Measurements from ENCODE around the gene CCDC127.

The CCDC127 gene

GRCh38 chr5:170971-171800 is 46.8 kb downstream of the CCDC127 start:
- no peak for DNase-seq

DNA sequence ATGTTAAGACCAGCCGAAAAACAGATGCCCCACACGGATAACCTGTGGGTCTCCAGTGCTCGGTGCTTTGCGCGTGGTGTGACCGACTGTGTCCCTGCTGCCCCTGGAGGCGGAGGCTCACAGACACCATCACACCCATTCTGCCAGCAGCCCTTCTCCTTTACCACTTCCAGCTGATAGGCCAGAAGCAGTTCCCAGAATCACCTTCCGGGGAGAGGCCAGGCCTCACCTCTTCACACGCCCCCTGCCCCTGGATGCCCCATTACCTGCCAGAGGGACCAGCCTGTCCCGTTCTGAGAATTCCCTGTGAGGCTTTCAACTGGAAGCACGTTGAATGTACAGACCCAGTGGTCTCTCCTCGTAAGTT is 48.2 kb downstream of the CCDC127 start:
- DNase-seq = no peak

DNA sequence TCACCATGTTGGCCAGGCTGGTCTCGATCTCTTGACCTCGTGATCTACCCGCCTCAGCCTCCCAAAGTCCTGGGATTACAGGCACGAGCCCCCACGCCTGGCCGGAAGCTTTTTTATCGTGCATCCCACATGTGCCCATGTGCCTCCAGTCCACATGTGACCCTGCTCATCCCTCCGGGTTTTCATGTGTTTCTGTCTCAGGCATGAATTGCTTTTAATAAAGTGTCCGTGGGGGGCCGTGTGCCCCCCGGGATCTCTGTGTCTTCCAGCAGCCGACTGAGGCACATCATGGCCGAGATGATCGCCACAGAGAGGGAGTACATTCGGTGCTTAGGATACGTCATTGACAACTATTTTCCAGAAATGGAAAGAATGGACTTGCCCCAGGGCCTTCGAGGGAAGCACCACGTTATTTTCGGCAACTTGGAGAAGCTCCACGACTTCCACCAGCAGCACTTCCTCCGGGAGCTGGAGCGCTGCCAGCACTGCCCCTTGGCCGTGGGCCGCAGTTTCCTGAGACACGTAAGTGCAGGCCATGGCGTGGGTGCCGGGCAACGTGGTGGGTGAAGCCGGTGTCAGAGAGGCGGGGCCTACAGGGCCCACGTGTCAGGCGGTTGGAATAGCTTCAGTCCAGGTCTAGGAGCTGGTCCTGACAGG is 48.8 kb downstream of the CCDC127 start:
- no peak for DNase-seq

DNA sequence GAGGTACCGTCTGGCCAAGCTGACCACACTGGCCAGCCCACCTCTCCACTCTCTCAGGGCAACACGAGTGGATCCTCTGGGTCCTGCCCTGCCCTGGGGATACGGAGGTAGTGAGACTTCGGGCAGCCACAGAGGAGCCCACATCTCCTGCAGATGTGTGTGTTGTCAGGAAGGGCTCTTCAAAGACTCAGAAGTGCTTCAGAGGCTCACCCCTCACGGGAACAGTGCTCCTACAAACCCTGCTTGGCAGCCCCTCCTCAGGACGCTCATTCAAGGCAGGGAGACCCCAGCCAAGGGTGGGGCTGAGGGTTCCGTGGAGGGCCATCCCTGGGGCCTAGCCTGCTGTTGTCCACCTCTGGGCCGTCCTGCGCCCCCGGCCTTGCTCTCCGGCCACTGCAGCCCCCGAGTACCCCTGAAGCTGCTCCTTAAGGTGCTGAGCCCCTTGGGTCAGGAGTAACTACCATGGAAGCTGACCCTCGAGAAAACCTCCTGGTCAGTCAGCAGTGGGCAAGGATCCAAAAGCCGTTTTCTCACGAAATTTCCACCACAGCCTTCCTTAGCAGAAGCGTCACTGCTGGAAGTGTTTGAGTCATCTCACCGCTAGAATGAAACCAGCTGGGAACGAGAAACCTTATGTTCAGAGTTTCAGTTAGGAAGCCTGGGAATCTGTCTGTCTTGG is 49.8 kb downstream of the CCDC127 start:
- DNase-seq = no peak

DNA sequence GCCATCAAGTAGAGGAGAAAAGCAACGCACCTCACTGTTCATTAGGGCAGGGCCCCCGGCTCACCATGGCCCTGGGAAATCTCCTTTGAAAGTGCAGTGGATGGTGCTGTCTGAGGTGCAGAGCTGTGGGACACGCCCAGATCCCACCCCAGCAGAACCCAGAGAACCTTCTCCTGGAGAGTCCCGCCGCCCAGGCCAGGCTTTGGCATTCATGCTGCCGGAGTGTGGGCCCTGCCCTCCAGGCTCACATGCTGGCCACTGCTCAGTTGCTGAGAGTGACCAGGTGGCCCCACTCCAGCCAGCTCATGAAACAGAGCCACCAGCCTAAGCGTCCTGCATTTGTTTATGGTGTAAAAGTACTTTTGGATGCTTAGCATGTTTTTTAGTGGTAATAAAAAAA is 50.4 kb downstream of the CCDC127 start:
- no peak for DNase-seq

- DNase-seq = peak; percentile 33
Measured at GRCh38 chr5:166441-167372, 51.2 kb downstream of the CCDC127 start.

DNA sequence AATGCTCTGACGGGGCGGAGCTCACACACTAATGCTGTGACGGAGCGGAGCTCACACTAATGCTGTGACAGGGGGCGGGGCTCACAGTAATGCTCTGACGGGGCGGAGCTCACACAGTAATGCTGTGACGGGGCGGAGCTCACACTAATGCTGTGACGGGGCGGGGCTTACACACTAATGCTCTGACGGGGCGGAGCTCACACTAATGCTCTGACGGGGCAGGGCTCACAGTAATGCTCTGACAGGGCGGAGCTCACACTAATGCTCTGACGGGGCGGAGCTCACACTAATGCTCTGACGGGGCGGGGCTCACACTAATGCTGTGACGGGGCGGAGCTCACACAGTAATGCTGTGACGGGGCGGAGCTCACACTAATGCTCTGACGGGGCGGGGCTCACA is 53.2 kb downstream of the CCDC127 start:
- DNase-seq = peak; percentile 69

DNA sequence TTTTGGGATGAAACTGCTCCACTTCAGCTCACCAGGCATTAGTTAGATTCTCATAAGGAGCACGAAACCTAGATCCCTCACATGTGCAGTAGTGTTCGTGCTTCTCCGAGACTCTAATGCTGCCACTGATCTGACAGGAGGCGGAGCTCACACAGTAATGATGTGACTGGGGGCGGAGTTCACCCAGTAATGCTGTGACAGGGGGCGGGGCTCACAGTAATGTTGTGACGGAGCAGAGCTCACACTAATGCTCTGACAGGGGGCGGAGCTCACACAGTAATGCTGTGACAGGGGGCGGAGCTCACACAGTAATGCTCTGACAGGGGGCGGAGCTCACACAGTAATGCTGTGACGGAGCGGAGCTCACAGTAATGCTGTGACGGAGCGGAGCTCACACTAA is 53.7 kb downstream of the CCDC127 start:
- DNase-seq = peak; percentile 55

DNA sequence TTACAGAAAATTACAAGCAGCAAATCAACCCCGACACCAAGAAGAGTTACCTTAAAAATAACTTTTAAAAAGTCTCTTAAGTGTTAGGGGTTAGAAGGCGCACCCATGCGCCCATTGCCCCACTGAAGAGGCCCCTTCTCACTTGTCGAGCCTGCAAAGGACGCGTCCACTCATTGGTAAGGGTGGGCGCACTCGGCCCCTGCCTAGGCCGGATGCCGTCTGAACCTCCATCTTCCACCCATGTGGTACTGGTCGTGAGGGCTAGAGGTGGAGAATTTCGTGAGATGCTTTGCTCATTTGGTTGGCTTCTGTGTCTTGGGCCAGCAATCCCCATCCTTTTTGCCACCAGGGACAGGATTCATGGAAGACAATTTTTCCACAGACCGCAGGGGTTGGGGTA is 54.1 kb downstream of the CCDC127 start:
- DNase-seq = no peak

- DNase-seq = no peak
Measured at GRCh38 chr5:163338-163620, 54.7 kb downstream of the CCDC127 start.

- no peak for DNase-seq
Measured at GRCh38 chr5:162565-163337, 55.2 kb downstream of the CCDC127 start.

GRCh38 chr5:162190-162564 is 55.8 kb downstream of the CCDC127 start:
- no peak for DNase-seq

- no peak for DNase-seq
Measured at GRCh38 chr5:161803-162110, 56.2 kb downstream of the CCDC127 start.

GRCh38 chr5:160921-161802 is 56.8 kb downstream of the CCDC127 start:
- DNase-seq = no peak

DNA sequence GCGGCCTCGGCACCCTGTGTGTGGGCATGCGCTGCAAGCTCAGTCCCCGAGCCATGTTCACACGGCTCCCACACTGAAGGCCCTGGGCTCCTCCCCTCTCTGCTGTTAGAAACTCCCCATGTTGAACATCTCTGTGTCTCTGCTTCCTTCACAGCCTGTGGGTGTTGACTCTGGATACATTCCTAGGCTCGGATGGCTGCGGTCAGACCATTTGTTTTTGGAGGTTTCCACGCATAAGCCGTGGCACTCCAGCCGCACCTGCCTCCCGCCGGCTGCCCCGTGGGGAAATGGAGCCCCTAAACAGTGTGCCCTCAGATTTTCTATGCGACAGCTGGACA is 57.8 kb downstream of the CCDC127 start:
- DNase-seq = no peak

DNA sequence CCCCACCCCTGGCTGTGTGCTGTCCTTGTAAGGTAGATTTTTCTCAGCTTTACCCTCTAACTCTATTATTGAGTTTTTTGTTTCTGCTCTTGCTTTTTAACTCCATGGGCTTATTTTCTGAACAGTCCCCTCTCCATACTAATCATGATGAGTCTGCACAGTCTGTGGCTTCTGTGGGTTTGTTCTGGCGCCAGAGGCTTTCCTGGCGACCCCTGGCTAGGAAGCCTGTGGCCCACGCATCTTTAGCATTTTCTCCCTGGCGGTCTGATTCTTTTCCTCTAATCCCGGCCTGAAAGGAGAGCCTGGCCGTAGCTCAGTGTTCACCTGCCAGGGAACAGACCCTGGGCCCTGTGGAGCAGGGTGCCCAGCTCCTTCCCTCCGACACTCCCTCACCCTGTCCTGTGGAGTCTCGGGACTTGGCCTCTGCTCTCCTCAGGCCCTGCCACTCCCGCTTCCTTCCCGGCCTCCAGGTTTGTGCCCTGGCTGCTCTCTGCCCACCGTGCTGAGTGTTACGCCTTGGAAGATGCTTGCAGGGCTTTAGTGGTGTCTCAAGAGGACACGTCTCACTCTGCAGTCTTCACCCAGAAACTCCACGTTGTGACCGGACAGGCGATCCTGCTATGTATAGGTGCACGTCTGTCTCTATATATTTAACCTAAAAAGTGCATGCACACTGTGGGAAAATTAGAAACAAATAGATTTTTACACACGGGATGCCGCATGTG is 58.3 kb downstream of the CCDC127 start:
- no peak for DNase-seq

GRCh38 chr5:158807-159447 is 59.0 kb downstream of the CCDC127 start:
- no peak for DNase-seq

DNA sequence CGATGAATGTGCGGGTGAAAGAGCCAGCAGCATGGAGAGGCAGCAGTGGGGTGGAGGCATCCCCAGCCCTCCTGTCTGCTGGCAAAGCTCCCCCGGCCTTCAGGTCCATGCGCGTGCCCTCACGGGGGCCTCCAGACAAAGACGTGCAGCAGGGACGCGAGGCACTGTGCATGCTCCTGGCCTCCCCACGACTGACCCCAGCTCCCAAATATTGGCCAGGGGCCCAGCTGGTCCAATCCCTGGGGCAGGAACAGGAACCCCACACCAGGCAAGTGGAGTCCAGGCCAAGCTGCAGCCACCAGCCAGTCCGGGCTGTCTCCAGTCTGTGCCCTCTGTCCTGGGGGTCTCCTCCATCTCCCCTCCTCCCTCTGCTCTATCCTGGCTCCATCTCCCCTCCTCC is 60.2 kb downstream of the CCDC127 start:
- no peak for DNase-seq

DNA sequence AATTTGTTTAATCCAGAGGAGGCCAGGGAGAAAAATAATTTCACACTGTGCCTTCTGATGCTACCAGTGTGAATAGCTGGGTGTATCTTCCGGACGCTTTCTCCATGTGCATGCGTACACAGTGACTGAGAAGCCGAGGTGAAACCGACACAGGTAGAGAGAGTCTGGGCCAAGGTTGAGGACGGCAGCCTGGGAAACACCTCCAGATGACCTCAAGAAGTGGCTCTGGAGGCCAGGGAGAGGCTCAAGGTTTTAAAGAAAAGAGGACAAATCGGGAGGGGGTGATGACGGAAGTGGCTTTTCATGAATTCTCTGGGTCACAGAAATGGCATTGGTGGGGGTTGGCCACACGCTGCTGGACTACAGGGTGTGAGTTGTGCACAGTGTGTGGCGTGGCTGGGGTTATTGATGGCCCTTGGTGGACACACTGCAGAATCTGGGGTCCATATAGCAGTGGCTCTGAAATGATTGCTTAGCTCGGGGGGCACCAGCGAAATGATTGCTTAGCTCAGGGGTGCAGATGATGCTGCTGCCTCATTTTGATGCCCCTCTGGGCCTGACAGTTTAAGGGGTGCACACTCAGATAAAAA is 60.7 kb downstream of the CCDC127 start:
- no peak for DNase-seq

All from NCI-H69 (cell line).